ENCODE results near the gene ACADSB. TPM values are rescaled to one million over a fixed set of nuclear protein-coding genes. Genes with fewer than 3 reads are reported as not detected.

ACADSB gene
- total and polyA plus RNA-seq, 2 experiments from 2014 or later: 3.7 to 6.5 TPM

- H3K36me3 Mint-ChIP-seq (ENCODE audit: low read depth): peaks cover 13% of the 10 kb centered on the region; the same call in 2 of the 3 replicates
- H3K4me3 Mint-ChIP-seq: no peak overlapping the region
- no peak overlapping the region for H2AFZ ChIP-seq
- H3K27ac Mint-ChIP-seq: no peak overlapping the region
- H3K4me2 ChIP-seq: no peak overlapping the region
- no peaks in the 10 kb centered on the region for H3F3A ChIP-seq (replicated peaks; ENCODE audit: low read depth)
- H3K9me3 Mint-ChIP-seq: no peaks in the 10 kb centered on the region
- no peak for DNase-seq (ENCODE audit: low spot score)
- H3K4me1 Mint-ChIP-seq: no peaks in the 10 kb centered on the region
- ATAC-seq: no peak
- TF ChIP-seq ZNF331 (CRISPR knock-in tag; IDR thresholded peaks at IDR 0.05; ENCODE audit: low read depth) (no peak), REST (IDR thresholded peaks at IDR 0.05; ENCODE audit: unreplicated experiment) (no peak), CREB1 (CRISPR knock-in tag; IDR thresholded peaks at IDR 0.05; ENCODE audit: low read depth) (no peak), EZH2phosphoT487 (IDR thresholded peaks at IDR 0.05; ENCODE audit: unreplicated experiment) (no peak), STAT1 (IDR thresholded peaks at IDR 0.05; ENCODE audit: unreplicated experiment) (no peak)
- TF ChIP-seq, protein P1, sequence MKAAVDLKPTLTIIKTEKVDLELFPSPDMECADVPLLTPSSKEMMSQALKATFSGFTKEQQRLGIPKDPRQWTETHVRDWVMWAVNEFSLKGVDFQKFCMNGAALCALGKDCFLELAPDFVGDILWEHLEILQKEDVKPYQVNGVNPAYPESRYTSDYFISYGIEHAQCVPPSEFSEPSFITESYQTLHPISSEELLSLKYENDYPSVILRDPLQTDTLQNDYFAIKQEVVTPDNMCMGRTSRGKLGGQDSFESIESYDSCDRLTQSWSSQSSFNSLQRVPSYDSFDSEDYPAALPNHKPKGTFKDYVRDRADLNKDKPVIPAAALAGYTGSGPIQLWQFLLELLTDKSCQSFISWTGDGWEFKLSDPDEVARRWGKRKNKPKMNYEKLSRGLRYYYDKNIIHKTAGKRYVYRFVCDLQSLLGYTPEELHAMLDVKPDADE (IDR thresholded peaks at IDR 0.05): no peak
- no peak overlapping the region for H3K4me3 ChIP-seq
- H4K20me1 ChIP-seq (replicated peaks; ENCODE audit: insufficient read depth): 0 out of 2 replicates have a peak, but pooled peaks cover 7% of the 10 kb centered on the region
- H3K27ac ChIP-seq (ENCODE audit: low read depth): no peak overlapping the region
- no peaks in the 10 kb centered on the region for H3K79me2 ChIP-seq (replicated peaks; ENCODE audit: insufficient read depth)
- H3K27me3 ChIP-seq (ENCODE audit: insufficient read depth): no peaks in the 10 kb centered on the region
- no peaks in the 10 kb centered on the region for H3K27me3 Mint-ChIP-seq (ENCODE audit: insufficient read depth, low read depth, poor library complexity)
- H3K36me3 ChIP-seq (ENCODE audit: insufficient read depth): peaks cover 3% of the 10 kb centered on the region; the same call in 1 of the 2 replicates
- H3K9me2 ChIP-seq (ENCODE audit: insufficient read depth): no peaks in the 10 kb centered on the region
- H3K4me1 ChIP-seq (ENCODE audit: insufficient read depth): no peaks in the 10 kb centered on the region
Observed at GRCh38 chr10:122992031-122992585, 16.7 kb upstream of the ACADSB start.

GRCh38 chr10:122993797-122994336 is 14.9 kb upstream of the ACADSB start:
- peaks cover 16% of the 10 kb centered on the region for H3K36me3 Mint-ChIP-seq (ENCODE audit: low read depth)
- H3K27ac ChIP-seq (ENCODE audit: low read depth): no peak overlapping the region
- no peaks in the 10 kb centered on the region for H3K4me1 ChIP-seq (ENCODE audit: insufficient read depth)
- H4K20me1 ChIP-seq (replicated peaks; ENCODE audit: insufficient read depth): peaks cover 11% of the 10 kb centered on the region; the same call in 1 of the 2 replicates
- H3K27ac Mint-ChIP-seq: no peak overlapping the region
- no peak for DNase-seq (ENCODE audit: low spot score)
- no peak for ATAC-seq
- peaks cover 3% of the 10 kb centered on the region; the same call in 1 of the 2 replicates for H3K36me3 ChIP-seq (ENCODE audit: insufficient read depth)
- H3K4me1 Mint-ChIP-seq: no peaks in the 10 kb centered on the region
- no peak overlapping the region for H3K4me3 ChIP-seq
- H3K4me3 Mint-ChIP-seq: no peak overlapping the region
- no peaks in the 10 kb centered on the region for H3F3A ChIP-seq (replicated peaks; ENCODE audit: low read depth)
- H3K9me3 Mint-ChIP-seq: no peaks in the 10 kb centered on the region
- H3K4me2 ChIP-seq: no peak overlapping the region
- H2AFZ ChIP-seq: no peak overlapping the region
- H3K79me2 ChIP-seq (replicated peaks; ENCODE audit: insufficient read depth): peaks cover under 1% of the 10 kb centered on the region; the same call in 1 of the 2 replicates
- no peaks in the 10 kb centered on the region for H3K27me3 ChIP-seq (ENCODE audit: insufficient read depth)
- H3K9me2 ChIP-seq (ENCODE audit: insufficient read depth): no peaks in the 10 kb centered on the region
- no peaks in the 10 kb centered on the region for H3K27me3 Mint-ChIP-seq (ENCODE audit: insufficient read depth, low read depth, poor library complexity)
- no peak for TF ChIP-seq POLR2AphosphoS5 (IDR thresholded peaks at IDR 0.05; ENCODE audit: low read depth)
- no peak for TF ChIP-seq CTCF (conservative IDR thresholded peaks at IDR 0.05; ENCODE audit: low read depth in 2 of 2)
- no peak for TF ChIP-seq EZH2 (IDR thresholded peaks at IDR 0.05; ENCODE audit: low read depth, unreplicated experiment)
- no peak for TF ChIP-seq JUNB (IDR thresholded peaks at IDR 0.05; ENCODE audit: unreplicated experiment)
- no peak for TF ChIP-seq EZH2phosphoT487 (IDR thresholded peaks at IDR 0.05; ENCODE audit: unreplicated experiment)
- TF ChIP-seq CREB1 (CRISPR knock-in tag; IDR thresholded peaks at IDR 0.05; ENCODE audit: low read depth): no peak
- TF ChIP-seq, protein P1 (IDR thresholded peaks at IDR 0.05): no peak
- TF ChIP-seq ZNF331 (CRISPR knock-in tag; IDR thresholded peaks at IDR 0.05; ENCODE audit: low read depth): no peak
- no peak for TF ChIP-seq ZNF114 (CRISPR knock-in tag; IDR thresholded peaks at IDR 0.05)
